HS-5 (cell line): Measurements from ENCODE around the gene ASB3.
"Not testable (repeated sequence)": the region's sequence is repeated elsewhere in the genome, so short reads cannot be mapped to it uniquely, and the experiment has no call there.

Experiments
- DNase-seq: peaks from one replicate; pipeline ENCODE4 v3.0.0-alpha.2; 2012; ENCODE audit warnings: low read depth

ASB3 gene

GRCh38 chr2:53739032-53739431 lies 47.7 kb downstream of the ASB3 start:
- no peak for DNase-seq

DNA sequence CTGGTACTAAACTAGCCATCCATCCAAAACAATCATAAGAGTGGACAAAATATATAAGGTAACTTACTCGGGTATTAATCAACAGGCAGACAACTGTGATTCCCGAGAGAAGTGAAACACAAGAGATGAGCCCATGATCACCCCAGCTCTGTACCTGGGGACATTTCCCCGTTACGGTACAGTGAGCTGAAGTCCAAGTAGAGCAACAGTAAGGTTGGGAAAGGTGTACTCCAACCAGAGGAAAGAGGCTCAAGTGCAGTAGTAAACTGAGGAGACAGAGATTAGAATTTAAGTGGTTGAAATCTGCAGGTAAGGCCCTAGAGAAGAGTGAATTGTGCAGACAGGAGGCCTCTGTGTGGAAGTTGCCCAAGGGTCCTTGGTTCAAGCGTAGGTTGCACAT lies 49.7 kb downstream of the ASB3 start:
- DNase-seq = no peak

- DNase-seq = no peak
Measured at GRCh38 chr2:53729143-53729762, 57.5 kb downstream of the ASB3 start.

GRCh38 chr2:53727921-53728320 lies 58.8 kb downstream of the ASB3 start:
- DNase-seq = no peak

GRCh38 chr2:53725662-53726061 lies 61.1 kb downstream of the ASB3 start:
- DNase-seq = no peak

DNA sequence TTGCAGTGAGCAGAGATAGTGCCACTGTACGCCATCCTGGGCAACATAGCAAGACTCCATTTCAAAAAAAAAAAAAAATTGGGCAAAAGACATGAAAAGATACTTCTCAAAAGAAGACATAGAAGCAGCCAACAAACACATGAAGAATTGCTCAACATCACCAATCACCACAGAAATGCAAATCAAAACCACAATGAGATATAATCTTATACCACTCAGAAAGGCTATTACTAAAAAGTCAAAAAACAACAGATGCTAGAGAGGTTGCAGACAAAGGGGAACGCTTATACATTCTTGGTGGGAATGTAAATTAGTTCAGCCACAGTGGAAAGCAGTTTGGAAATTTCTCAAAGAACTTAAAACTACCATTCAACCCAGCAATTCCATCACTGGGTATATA lies 62.2 kb downstream of the ASB3 start:
- no peak for DNase-seq

GRCh38 chr2:53720944-53721343 lies 65.8 kb downstream of the ASB3 start:
- DNase-seq = not testable (repeated sequence)

DNA sequence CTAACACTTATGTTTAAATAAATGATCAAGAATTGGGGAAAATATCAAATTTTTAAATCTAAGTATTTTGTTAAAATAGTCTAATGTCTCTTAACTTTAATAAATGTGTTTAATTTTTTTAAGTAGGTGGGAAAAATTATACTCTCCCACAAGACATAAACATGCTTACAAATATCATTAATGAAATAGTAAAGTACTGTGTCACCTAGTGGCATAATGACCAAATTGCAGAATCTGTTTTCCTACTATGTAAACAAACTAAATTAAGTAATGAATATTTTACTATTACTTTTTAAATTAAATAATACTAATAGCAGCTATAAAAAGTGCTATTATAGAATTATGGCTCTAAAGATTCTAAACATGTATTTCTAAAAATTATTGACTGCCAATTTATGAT lies 71.2 kb downstream of the ASB3 start:
- no peak for DNase-seq

GRCh38 chr2:53711271-53711780 lies 75.4 kb downstream of the ASB3 start:
- DNase-seq = no peak

GRCh38 chr2:53708988-53709387 lies 77.8 kb downstream of the ASB3 start:
- DNase-seq = no peak

DNA sequence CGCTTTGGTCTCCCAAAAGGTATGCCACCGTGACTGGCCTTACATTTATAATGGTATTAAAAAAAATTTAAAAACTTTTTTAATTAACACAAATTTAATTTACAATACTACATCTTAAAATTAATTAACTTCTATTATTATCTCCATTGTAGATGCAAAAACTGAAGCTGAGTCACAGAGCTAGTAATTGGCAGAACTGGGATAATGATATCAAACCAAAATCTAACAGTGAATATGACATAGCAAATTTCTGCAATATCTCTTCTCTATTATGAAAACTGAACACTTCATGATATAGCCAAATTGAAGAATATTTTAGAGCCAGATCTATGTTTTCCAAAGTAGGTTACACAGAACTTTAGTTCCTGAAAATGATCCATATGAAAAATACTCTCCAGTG lies 85.5 kb downstream of the ASB3 start:
- no peak for DNase-seq

- DNase-seq = no peak
Measured at GRCh38 chr2:53697686-53698085, 89.1 kb downstream of the ASB3 start.

DNA sequence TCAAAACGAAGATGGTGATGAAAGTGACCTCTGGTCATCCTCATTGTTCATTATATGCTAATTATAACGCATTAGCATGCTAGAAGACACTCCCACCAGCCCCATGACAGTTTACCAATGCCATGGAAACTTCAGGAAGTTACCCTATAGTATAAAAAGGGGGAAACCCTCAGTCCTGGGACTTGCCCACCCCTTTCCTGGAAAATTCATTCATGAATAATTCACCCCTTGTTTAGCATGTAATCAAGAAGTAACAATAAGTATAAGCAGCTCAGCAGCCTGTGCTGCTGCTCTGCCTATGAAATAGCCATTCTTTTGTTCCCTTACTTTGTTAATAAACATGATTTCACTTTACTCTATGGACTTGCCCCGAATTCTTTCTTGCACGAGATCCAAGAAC lies 89.7 kb downstream of the ASB3 start:
- DNase-seq = no peak

DNA sequence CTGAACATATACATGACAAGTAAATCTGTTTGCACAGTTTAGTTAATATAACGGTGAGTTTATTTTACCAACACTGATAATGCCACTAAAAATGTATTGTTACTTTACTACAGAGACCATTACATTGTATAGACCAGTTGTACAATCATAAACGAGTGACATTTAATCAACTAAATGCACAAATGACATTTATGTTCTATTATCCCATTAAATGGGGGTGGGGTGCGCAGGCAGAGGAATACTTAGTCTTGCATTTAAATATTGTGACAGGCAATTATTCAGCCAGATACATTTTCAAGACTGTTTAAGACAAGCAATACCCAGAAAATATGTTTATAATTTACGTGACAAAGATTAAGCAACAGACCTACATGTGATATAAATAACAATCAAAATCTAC lies 91.2 kb downstream of the ASB3 start:
- DNase-seq = no peak

DNA sequence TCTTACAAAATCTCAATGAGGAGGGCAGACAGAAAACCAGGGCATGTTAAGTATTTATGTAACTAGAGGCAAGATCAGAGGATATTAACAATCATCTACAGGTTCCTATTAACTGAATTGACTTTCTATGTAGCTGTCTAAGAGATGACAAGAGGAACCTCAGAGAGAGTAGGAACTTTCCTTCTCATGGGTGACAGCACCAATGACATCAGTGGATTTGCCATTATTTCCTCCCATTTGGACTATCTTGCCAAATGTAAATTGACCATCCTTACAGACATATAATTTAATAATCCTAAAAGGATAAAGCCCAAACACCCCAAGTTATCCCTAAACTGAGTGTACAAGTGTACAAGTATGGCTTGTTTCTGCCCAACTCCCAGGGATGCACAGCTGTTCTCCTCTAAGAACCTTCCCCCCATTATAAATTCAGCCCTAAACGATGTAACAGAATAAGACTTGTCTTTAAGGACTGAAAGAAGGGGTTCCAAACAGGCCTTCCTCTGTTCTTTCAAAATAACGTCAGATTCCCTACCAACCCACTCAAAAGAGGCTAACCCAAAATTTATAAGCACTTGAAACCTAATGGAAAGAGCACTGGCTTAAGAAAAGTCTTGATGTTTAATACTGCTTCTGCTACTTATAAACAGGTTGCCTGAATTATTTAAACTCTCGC lies 92.5 kb downstream of the ASB3 start:
- DNase-seq = no peak

DNA sequence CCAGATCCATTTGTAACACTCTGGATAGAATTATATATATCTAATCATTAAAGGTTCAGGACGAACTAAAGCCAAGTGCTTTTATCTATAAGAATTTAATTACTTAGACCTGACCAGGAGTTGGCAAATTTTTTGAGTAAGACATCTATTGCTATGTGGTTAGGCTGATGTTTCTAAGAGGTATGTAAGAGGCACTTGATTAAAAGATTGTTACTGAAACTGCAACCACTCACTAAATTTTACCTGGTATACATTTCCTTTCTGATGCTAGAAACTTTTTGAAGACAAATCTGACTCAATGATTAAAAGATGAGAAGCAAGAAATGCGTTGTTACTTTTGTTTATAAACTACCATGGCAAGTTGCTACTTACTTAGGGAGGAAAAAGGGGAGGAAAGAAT lies 95.9 kb downstream of the ASB3 start:
- DNase-seq = no peak

- DNase-seq = no peak
Measured at GRCh38 chr2:53672881-53673522, 113.8 kb downstream of the ASB3 start.

DNA sequence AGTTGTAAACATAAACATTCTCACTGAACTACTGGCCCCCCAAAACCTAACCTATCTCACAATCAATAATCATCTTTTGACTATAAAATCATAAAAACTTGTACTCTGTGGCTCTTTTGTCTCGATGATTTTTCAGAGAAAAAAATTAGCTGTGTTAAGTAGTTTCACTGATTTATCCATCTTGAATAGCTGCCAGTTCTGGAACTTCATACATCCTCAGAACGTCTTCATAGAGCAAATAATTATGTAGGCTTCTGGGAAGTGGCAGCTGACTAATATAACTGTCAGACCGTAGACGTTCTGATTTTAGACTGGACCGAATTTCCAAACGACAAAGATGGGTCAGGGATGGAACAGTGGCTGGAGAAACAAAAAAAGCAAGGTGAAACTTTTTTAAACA lies 116.4 kb downstream of the ASB3 start:
- no peak for DNase-seq

- DNase-seq = no peak
Measured at GRCh38 chr2:53668624-53669026, 118.1 kb downstream of the ASB3 start.

GRCh38 chr2:53667130-53667529 lies 119.6 kb downstream of the ASB3 start:
- not testable (repeated sequence) for DNase-seq

DNA sequence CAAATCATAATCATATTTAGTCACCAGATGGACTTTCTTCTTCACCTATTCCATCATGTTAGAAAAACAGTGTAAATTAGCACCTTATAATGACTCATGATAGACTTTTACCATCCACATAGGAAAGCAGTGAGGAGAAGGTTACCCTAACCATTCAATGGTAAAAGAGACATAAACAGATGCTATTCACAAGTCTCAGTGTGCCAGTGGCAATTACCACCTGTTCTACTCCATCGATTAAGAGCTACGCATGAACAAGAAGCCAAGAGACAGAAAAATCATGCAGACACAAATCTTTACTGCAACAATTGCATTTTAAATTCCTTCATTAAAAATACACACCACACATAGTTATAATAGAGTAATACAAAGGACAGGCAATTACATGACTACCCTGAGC lies 125.9 kb downstream of the ASB3 start:
- DNase-seq = no peak

GRCh38 chr2:53658474-53658873 lies 128.3 kb downstream of the ASB3 start:
- not testable (repeated sequence) for DNase-seq

- no peak for DNase-seq
Measured at GRCh38 chr2:53655256-53655655, 131.5 kb downstream of the ASB3 start.
